Measurements from ENCODE around the gene IL36A.

Gene IL36A

GRCh38 chr2:113056521-113056920 lies 51.3 kb downstream of the IL36A start:
- no peak overlapping the region for H3K4me3 ChIP-seq (ENCODE audit: low read length)
- TF ChIP-seq CTCF (conservative IDR thresholded peaks at IDR 0.05; ENCODE audit: low read depth, low read length) = no peak
- no peak for DNase-seq (ENCODE audit: low read depth)

- H3K4me3 ChIP-seq (ENCODE audit: low read length) = no peak overlapping the region
- DNase-seq (ENCODE audit: low read depth) = no peak
- no peak for TF ChIP-seq CTCF (conservative IDR thresholded peaks at IDR 0.05; ENCODE audit: low read depth, low read length)
Observed at GRCh38 chr2:113057117-113057516, 51.9 kb downstream of the IL36A start.

All from retinal pigment epithelial cell (primary cell).